Mesodermal cell (in vitro differentiated cells): ENCODE data around the gene APOBEC3H.
"Not testable (repeated sequence)": the region's sequence is repeated elsewhere in the genome, so short reads cannot be mapped to it uniquely, and the experiment has no call there.

Source experiments
- H3K27ac ChIP-seq: 2 replicates; pipeline ENCODE4 v1.7.0; 2013; ENCODE audit warnings: mild to moderate bottlenecking, low read depth, low read length, moderate library complexity; ENCODE audit not compliant: severe bottlenecking
- H3K36me3 ChIP-seq: 2 replicates; pipeline ENCODE4 v1.7.1; 2013; ENCODE audit warnings: mild to moderate bottlenecking, low read length, moderate library complexity; ENCODE audit not compliant: control insufficient read depth, insufficient read depth
- H3K4me1 ChIP-seq: one replicate; pipeline ENCODE4 v1.7.1; 2013; ENCODE audit warnings: mild to moderate bottlenecking, low read length; ENCODE audit not compliant: insufficient read depth, control insufficient read depth, poor library complexity, severe bottlenecking
- H3K4me3 ChIP-seq: 2 replicates; pipeline ENCODE4 v1.7.0; 2013; ENCODE audit warnings: low read length, control low read depth, mild to moderate bottlenecking; ENCODE audit not compliant: insufficient read depth, poor library complexity, severe bottlenecking; ENCODE audit errors: extremely low read depth
- H3K9me3 ChIP-seq: 2 replicates; pipeline ENCODE4 v1.7.1; 2013; ENCODE audit warnings: mild to moderate bottlenecking, low read length, moderate library complexity; ENCODE audit not compliant: control insufficient read depth
- WGBS, 2 experiments: methylation state at CpG; one replicate each; pipeline ENCODE4 v1.1.5; 2013; ENCODE audit warnings: missing lambda C conversion rate in 2 of 2; ENCODE audit not compliant: insufficient coverage in 2 of 2; 5-methylcytosine and 5-hydroxymethylcytosine counted together

APOBEC3H gene

DNA sequence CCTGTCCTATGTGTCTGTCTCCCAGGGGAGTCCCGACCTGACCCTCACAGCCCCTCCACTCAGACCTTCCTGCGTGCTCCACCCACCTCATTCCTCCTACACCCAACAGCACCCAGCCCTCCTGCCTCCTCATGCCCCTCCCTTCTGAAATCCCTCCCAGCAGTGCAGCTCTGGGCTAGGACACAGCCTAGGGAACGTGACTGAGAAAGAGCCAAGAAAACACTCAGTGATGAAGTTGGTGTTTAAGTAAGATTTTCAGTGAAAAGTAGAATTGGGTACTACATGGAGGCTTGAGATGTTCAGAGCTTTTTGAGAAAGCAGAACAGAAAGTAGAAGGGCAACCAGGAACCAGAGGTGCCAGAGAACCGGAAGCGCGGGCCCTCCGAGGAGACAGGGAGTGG, 24.5 kb upstream of the APOBEC3H start:
- H3K36me3 ChIP-seq, H3K27ac ChIP-seq, H3K9me3 ChIP-seq, H3K4me3 ChIP-seq, H3K4me1 ChIP-seq: not testable (repeated sequence)
- 83 to 100% methylated on average over 3 to 4 of the region's 7 CpGs for WGBS, 2 experiments

GRCh38 chr22:39073981-39074380, 23.1 kb upstream of the APOBEC3H start:
- 100% methylated on average over 1 of the region's 2 CpGs; no CpG with 5 or more reads in 1 of the 2 experiments for WGBS, 2 experiments
- Histone ChIP-seq H3K36me3 (no peaks in the 10 kb centered on the region), H3K9me3 (no peaks in the 10 kb centered on the region), H3K4me3 (no peak overlapping the region), H3K4me1 (peaks cover 3% of the 10 kb centered on the region), H3K27ac (no peak overlapping the region)

- not testable (repeated sequence) for H3K4me3 ChIP-seq, H3K4me1 ChIP-seq, H3K27ac ChIP-seq, H3K9me3 ChIP-seq, H3K36me3 ChIP-seq
- WGBS, 2 experiments, result 39 to 72% methylated on average over 4 to 9 of the region's 24 CpGs
Observed at GRCh38 chr22:39076155-39077025, 20.7 kb upstream of the APOBEC3H start.

DNA sequence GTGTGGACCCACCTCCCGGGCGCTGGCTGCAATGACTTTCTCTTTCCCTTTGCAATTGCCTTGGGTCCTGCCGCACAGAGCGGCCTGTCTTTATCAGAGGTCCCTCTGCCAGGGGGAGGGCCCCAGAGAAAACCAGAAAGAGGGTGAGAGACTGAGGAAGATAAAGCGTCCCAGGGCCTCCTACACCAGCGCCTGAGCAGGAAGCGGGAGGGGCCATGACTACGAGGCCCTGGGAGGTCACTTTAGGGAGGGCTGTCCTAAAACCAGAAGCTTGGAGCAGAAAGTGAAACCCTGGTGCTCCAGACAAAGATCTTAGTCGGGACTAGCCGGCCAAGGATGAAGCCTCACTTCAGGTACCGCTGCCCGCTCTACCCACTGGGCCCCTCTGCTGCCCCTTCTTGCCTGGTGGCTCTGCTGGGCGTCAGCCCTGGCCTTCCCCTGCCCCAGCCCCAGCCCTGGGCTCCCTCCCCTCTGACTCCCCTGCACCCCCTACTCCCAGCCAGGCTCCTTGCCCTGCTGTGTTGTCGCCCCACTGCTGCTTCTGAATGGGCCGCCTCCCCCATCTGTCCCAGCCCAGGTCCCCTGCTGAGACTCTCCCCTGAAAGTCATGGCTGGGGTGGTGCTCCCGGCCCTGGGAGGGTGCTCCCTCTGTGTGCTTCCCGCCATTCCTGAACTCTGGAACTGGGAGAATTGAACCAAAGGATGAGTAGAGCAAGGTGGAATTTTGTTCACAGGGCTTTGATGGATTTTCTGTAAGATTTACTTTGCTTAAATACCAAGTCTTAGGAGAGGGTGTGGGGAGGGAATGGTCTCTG, 19.8 kb upstream of the APOBEC3H start, which contains the start of gene APOBEC3G:
APOBEC3G (plus strand) TSS at position 250 of the 815 bp plus-strand sequence; CDS start at position 337, 87 bp downstream.
- WGBS, 2 experiments, result 31 to 51% methylated on average over 9 to 13 of the region's 17 CpGs
- not testable (repeated sequence) for H3K36me3 ChIP-seq, H3K4me1 ChIP-seq, H3K27ac ChIP-seq, H3K9me3 ChIP-seq
- H3K4me3 ChIP-seq, result peak within 1 kb of the TSS; percentile 14

DNA sequence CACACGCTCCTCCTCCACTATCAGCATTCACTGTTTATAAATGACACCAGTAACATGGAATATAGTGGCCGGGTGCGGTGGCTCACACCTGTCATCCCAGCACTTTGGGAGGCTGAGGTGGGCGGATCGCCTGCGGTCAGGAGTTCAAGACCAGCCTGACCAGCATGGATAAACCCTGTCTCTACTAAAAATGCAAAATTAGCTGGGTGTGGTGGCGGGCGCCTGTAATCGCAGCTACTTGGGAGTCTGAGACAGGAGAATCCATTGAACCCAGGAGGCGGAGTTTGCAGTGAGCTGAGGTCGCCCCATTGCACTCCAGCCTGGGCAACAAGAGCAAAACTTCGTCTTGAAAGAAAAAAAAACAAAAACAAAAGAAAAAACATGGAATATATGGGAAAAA, 19.1 kb upstream of the APOBEC3H start:
- H3K36me3 ChIP-seq, H3K9me3 ChIP-seq, H3K27ac ChIP-seq, H3K4me3 ChIP-seq, H3K4me1 ChIP-seq: not testable (repeated sequence)
- 95 to 99% methylated on average over 8 to 9 of the region's 12 CpGs for WGBS, 2 experiments

DNA sequence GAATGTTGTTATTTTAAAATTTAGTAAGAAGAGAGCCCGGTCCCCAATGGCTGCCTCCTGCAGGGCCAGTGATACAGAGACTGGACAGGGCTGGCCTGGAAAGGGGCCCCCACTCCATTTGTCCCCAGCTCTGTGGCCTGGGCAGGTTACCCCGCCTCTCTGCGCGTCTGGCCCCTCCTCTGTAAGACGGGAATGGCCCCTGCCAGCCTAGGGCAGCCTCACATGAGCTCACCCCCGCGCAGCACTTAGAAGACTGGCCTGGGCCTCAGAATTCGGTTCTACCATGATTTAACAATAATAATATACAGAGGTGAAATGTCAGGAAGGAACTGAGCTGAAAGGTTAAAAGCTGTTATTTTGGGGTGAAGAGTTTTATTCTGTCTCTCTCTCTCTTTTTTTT, 18.7 kb upstream of the APOBEC3H start:
- Histone ChIP-seq H3K9me3 (no peaks in the 10 kb centered on the region), H3K36me3 (no peaks in the 10 kb centered on the region), H3K4me1 (peaks cover 3% of the 10 kb centered on the region), H3K4me3 (no peak overlapping the region), H3K27ac (no peak overlapping the region)
- 90 to 98% methylated on average over 4 to 5 of the region's 8 CpGs for WGBS, 2 experiments

DNA sequence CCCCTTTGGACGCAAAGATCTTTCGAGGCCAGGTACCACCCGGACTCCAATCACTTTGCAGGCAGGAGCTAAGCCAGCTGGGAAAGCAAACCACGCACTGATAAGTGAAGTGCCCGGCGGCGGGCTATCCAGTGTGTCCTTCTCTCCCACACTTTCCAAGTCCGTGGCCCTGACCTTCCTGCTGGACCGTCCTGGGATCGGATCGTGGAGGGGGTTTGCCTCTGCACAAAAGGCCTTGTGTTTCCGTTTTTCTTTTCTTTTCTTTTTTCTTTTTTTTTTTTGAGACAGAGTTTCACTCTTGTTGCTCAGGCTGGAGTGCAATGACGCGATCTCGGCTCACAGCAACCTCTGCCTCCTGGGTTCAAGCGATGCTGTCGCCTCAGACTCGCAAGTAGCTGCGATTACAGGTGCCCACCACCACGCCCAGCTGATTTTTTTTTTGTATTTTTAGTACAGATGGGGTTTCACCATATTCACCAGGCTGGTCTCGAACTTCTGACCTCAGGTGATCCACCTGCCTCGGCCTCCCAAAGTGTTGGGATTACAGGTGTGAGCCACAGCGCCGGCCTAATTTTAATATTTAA, 17.9 kb upstream of the APOBEC3H start:
- 93 to 96% methylated on average over 9 to 10 of the region's 24 CpGs for WGBS, 2 experiments

DNA sequence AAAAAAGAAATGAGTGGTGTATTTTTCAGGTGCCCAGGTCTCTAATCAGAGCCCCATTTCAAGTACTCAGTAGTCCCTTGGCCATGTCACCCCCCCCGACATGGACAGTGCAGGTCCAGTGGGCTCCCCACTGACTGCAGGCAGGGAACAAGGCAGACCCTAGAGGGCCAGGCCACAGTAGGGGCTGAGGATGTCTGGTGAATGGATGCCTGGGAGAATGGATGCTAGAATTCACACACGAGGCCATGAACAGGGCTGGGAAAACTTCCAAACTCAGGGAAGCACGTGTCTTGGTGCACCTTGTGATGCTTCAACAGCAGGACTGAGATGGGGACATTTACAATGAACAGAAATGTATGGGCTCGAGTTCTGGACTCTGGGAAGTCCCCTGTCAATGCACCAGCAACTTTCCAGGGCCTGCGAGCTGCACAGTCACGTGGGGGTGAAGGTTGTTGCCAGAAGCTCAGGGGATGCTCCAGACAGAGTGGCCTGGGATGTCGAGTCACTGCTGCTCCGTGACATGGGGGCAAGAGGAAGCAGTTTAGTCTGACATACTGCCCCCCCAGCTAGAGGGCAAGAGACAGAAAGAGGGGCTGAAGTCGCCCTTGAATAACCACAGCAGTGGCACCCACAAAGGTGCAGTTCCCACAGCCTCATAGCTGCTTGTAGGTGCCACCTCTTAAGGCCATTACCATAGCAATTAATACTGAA, 16.8 kb upstream of the APOBEC3H start:
- Histone ChIP-seq H3K9me3 (no peaks in the 10 kb centered on the region), H3K4me3 (no peak overlapping the region), H3K4me1 (peaks cover 3% of the 10 kb centered on the region), H3K36me3 (no peaks in the 10 kb centered on the region), H3K27ac (no peak overlapping the region)
- 90 to 96% methylated on average over 7 of the region's 9 CpGs for WGBS, 2 experiments

More for the DNA sequence above, 17.9 kb upstream of the APOBEC3H start:
- H3K9me3 ChIP-seq, H3K4me3 ChIP-seq, H3K36me3 ChIP-seq, H3K27ac ChIP-seq, H3K4me1 ChIP-seq: not testable (repeated sequence)

DNA sequence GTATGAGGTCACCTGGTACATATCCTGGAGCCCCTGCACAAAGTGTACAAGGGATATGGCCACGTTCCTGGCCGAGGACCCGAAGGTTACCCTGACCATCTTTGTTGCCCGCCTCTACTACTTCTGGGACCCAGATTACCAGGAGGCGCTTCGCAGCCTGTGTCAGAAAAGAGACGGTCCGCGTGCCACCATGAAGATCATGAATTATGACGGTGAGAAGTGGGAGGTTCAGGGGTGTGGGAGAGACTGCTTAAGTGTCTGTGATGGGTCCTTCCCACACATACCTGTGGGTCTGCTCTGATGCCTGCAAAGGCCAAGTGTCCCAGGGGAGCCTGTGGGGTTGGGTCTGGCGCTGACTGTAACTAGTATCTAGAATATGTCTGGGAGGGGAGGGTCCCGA, 16.0 kb upstream of the APOBEC3H start:
- WGBS, 2 experiments, result 92 to 97% methylated on average over 10 to 11 of the region's 12 CpGs
- H3K27ac ChIP-seq, result no peak overlapping the region
- H3K36me3 ChIP-seq, result no peaks in the 10 kb centered on the region

DNA sequence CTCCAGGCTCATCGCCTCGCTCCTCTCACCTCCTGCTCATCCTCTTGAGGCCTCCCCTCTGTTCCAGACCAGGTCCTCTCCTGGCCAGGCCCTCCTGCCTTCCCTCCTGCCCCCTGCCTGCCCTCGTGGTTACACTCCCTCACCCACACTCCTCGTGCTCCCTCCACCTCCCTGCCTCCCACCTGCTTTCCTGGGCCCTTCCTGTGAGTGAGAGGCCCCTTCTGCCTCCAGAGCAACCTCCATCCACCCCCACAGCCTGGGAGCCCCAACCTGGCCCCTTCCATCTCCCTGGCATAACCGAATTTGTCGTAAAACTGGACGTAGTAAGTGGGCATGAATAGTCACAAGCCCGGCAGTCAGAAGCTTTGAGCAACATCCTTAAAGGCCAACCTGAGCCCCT, 15.4 kb upstream of the APOBEC3H start:
- Histone ChIP-seq H3K4me1 (peaks cover 3% of the 10 kb centered on the region), H3K4me3 (no peak overlapping the region), H3K9me3 (no peaks in the 10 kb centered on the region), H3K27ac (no peak overlapping the region), H3K36me3 (no peaks in the 10 kb centered on the region)
- whole genome bisulfite sequencing, 2 experiments, result 81 to 89% methylated on average over 8 of the region's 8 CpGs

More for the DNA sequence above, 16.0 kb upstream of the APOBEC3H start:
- Histone ChIP-seq H3K4me1 (peaks cover 3% of the 10 kb centered on the region), H3K4me3 (no peak overlapping the region), H3K9me3 (no peaks in the 10 kb centered on the region)
